Keratinocyte (primary cell): ENCODE results near the gene MON2. TPM values are rescaled to one million over a fixed set of nuclear protein-coding genes. Genes with fewer than 3 reads are reported as not detected.
A peak's percentile ranks its signal among the peaks of the same experiment; 100 is the strongest.

ENCODE experiments used
- DNase-seq: peaks from one replicate; pipeline ENCODE4 v3.0.0-alpha.2; 2011; ENCODE audit warnings: low read depth, missing footprints, low spot score
- FAIRE-seq: peaks from 2 replicates; lab custom pipeline; 2011; peaks lifted over from hg19 to GRCh38; lab: Jason Lieb, UNC
- H2AFZ ChIP-seq: 2 replicates; pipeline ENCODE4 v1.6.0; 2012; ENCODE audit warnings: low read length, control low read depth, inconsistent platforms; ENCODE audit not compliant: control insufficient read depth
- H3K27ac ChIP-seq: 2 replicates; pipeline ENCODE4 v1.5.1; 2011; ENCODE audit warnings: low read length; ENCODE audit not compliant: control insufficient read depth, insufficient read depth
- H3K27me3 ChIP-seq: 3 replicates; pipeline ENCODE4 v1.6.0; 2011; ENCODE audit warnings: low read length; ENCODE audit not compliant: control insufficient read depth, insufficient read depth; ENCODE audit errors: extremely low read depth
- H3K36me3 ChIP-seq, 2 experiments: 2 replicates in 1 of 2; 3 replicates in 1 of 2; pipeline ENCODE4 v1.5.1; 2011; ENCODE audit warnings: low read length in 2 of 2, mild to moderate bottlenecking in 1 of 2; ENCODE audit not compliant: control insufficient read depth in 2 of 2, insufficient read depth in 2 of 2; ENCODE audit errors: extremely low read depth in 1 of 2
- H3K4me1 ChIP-seq: 3 replicates; pipeline ENCODE4 v1.5.1; 2011; ENCODE audit warnings: low read length; ENCODE audit not compliant: control insufficient read depth, insufficient read depth; ENCODE audit errors: extremely low read depth
- H3K4me2 ChIP-seq: 3 replicates; pipeline ENCODE4 v1.6.0; 2011; ENCODE audit warnings: low read depth, low read length; ENCODE audit not compliant: control insufficient read depth, insufficient read depth; ENCODE audit errors: extremely low read depth
- H3K4me3 ChIP-seq, 3 experiments: fragments of 200-600 bp in 1 of 3; sonication (generic) in 1 of 3; 2 replicates in 2 of 3; 3 replicates in 1 of 3; pipeline ENCODE4 v1.5.1; 2011 to 2016; ENCODE audit warnings: low read length in 3 of 3, mild to moderate bottlenecking in 3 of 3, control low read depth in 2 of 3, inconsistent platforms in 1 of 3, low read depth in 1 of 3, mixed read lengths in 1 of 3, mixed run types in 1 of 3, moderate library complexity in 1 of 3; ENCODE audit not compliant: control insufficient read depth in 2 of 3, insufficient read depth in 2 of 3; ENCODE audit errors: extremely low read depth in 1 of 3
- H3K79me2 ChIP-seq: 2 replicates; pipeline ENCODE4 v1.6.0; 2012; ENCODE audit warnings: low read length; ENCODE audit not compliant: control insufficient read depth, insufficient read depth
- H3K9ac ChIP-seq: 3 replicates; pipeline ENCODE4 v1.6.0; 2011; ENCODE audit warnings: low read length; ENCODE audit not compliant: control insufficient read depth, insufficient read depth; ENCODE audit errors: extremely low read depth
- H3K9me1 ChIP-seq: 3 replicates; pipeline ENCODE4 v1.6.0; 2011; ENCODE audit warnings: low read length; ENCODE audit not compliant: control insufficient read depth, insufficient read depth; ENCODE audit errors: extremely low read depth
- H3K9me3 ChIP-seq: 2 replicates; pipeline ENCODE4 v1.5.1; 2012; ENCODE audit warnings: low read depth, low read length; ENCODE audit not compliant: control insufficient read depth
- H4K20me1 ChIP-seq: 3 replicates; pipeline ENCODE4 v1.6.0; 2011; ENCODE audit warnings: low read length; ENCODE audit not compliant: control insufficient read depth, insufficient read depth; ENCODE audit errors: extremely low read depth
- CTCF ChIP-seq, 3 experiments: IDR thresholded peaks in 1 of 3; conservative IDR thresholded peaks in 1 of 3; optimal IDR thresholded peaks in 1 of 3; 2 replicates in 2 of 3; 3 replicates in 1 of 3; pipeline versions ENCODE3 to v1.5.1; 2011; ENCODE audit warnings: low read length in 3 of 3, mild to moderate bottlenecking in 3 of 3, moderate library complexity in 2 of 3, control low read depth in 1 of 3, inconsistent platforms in 1 of 3; ENCODE audit not compliant: insufficient read depth in 2 of 3; ENCODE audit errors: extremely low read depth in 1 of 3
- EZH2 ChIP-seq: IDR thresholded peaks from one replicate; pipeline ENCODE4 v1.6.1; 2012; ENCODE audit warnings: inconsistent platforms, mild to moderate bottlenecking, low read length, moderate library complexity
- dilution Hi-C: fragments of 300-500 bp; cut with MboI; formaldehyde crosslinking; loops from one replicate; pipeline ENCODE4 v1.7.0; 2020; ENCODE audit warnings: low sequenced_read_pairs; ENCODE audit not compliant: extremely low pct_ligation_motif_present
- polyA plus RNA-seq, 5 experiments: library from polyadenylated mRNA; depleted of rRNA in 3 of 5; stranded (reverse) in 3 of 5; stranded (forward) in 1 of 5; unstranded in 1 of 5; fragments of >200 nt; gene quantifications; 1 replicate in 1 of 5; 2 replicates in 3 of 5; 3 replicates in 1 of 5; pipeline versions ENCODE4 v1.2.1 to v1.2.3, GENCODE V29; 2011 to 2012; ENCODE audit warnings: missing spikeins in 2 of 5, low read depth in 1 of 5, low replicate concordance in 1 of 5

Gene MON2
- polyA plus RNA-seq, 1 donor (not counting 4 experiments of a cell fraction or from before 2014, with no cell fraction given): 18.5 TPM

DNA sequence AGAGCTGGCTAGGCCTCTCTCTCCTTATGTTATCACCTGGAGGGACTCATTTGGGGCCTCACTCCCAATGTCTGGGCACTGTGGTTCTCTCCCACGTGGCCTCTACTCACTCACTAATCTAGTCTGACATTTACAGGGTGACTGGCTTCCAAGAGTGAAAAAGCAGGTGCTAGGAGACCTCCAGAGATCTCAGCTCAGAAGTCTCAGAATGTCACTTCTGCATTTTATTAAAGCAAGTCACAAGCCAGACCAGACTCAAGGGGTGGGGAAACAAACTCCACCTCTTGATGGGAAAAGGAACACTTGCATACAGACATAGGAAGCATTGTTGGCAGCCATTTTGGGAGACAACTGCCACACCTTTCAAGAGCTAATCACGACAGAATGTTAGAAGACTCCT, 175.9 kb downstream of the MON2 start:
- no peaks in the 10 kb centered on the region for H3K79me2 ChIP-seq
- FAIRE-seq (no peak), DNase-seq (no peak)
- no peak overlapping the region for H3K27ac ChIP-seq
- H3K9me3 ChIP-seq: no peaks in the 10 kb centered on the region
- H3K4me3 ChIP-seq: no peak overlapping the region
- no peaks in the 10 kb centered on the region for H3K36me3 ChIP-seq
- no peaks in the 10 kb centered on the region for H4K20me1 ChIP-seq
- H3K9ac ChIP-seq: no peak overlapping the region
- H3K4me1 ChIP-seq: no peaks in the 10 kb centered on the region
- H3K9me1 ChIP-seq: no peaks in the 10 kb centered on the region
- no peaks in the 10 kb centered on the region for H3K27me3 ChIP-seq
- dilution Hi-C loops: no loop called here
- TF ChIP-seq EZH2 (no peak), CTCF (optimal IDR thresholded peaks at IDR 0.05 in 1 of 3, IDR thresholded peaks at IDR 0.05 in 1 of 3, conservative IDR thresholded peaks at IDR 0.05 in 1 of 3; ENCODE audit: extremely low read depth in 1 of 3, insufficient read depth in 2 of 3, low read length in 3 of 3) (no peak)
- H3K4me2 ChIP-seq: no peak overlapping the region
- peak overlapping the region; percentile 3 for H2AFZ ChIP-seq

GRCh38 chr12:62643486-62643885, 176.9 kb downstream of the MON2 start:
- no peak for TF ChIP-seq EZH2
- no peak for TF ChIP-seq CTCF (optimal IDR thresholded peaks at IDR 0.05 in 1 of 3, IDR thresholded peaks at IDR 0.05 in 1 of 3, conservative IDR thresholded peaks at IDR 0.05 in 1 of 3; ENCODE audit: extremely low read depth in 1 of 3, insufficient read depth in 2 of 3, low read length in 3 of 3)
- no peaks in the 10 kb centered on the region for H3K4me1 ChIP-seq

More at GRCh38 chr12:62643486-62643885, 176.9 kb downstream of the MON2 start:
- Histone ChIP-seq H3K4me2 (no peak overlapping the region), H2AFZ (no peak overlapping the region), H3K27me3 (no peaks in the 10 kb centered on the region), H3K79me2 (no peaks in the 10 kb centered on the region), H3K4me3 (no peak overlapping the region), H4K20me1 (no peaks in the 10 kb centered on the region), H3K9me3 (no peaks in the 10 kb centered on the region), H3K9ac (no peak overlapping the region), H3K36me3 (no peaks in the 10 kb centered on the region), H3K27ac (no peak overlapping the region), H3K9me1 (no peaks in the 10 kb centered on the region)
- DNase-seq (no peak), FAIRE-seq (no peak)
- dilution Hi-C loops: no loop called here
